DMS114 treated with DMSO at 0.1 percent for 48 hours (cell line): Measurements from ENCODE around the gene ZNF547.
A peak's percentile ranks its signal among the peaks of the same experiment; 100 is the strongest.
"Not testable (repeated sequence)": the region's sequence is repeated elsewhere in the genome, so short reads cannot be mapped to it uniquely, and the experiment has no call there.

Source experiments
- DNase-seq: peaks from one replicate; lab custom pipeline; 2025; ENCODE audit not compliant: unreplicated experiment; lab: John Stamatoyannopoulos, UW

Gene ZNF547

GRCh38 chr19:57374179-57374578 is 10.8 kb downstream of the ZNF547 start:
- no peak for DNase-seq

- not testable (repeated sequence) for DNase-seq
Observed at GRCh38 chr19:57374647-57375046, 11.3 kb downstream of the ZNF547 start.

GRCh38 chr19:57376151-57376550 is 12.8 kb downstream of the ZNF547 start:
- no peak for DNase-seq

GRCh38 chr19:57377498-57378146 is 14.3 kb downstream of the ZNF547 start:
- DNase-seq = no peak

GRCh38 chr19:57380923-57381322 is 17.6 kb downstream of the ZNF547 start:
- DNase-seq = no peak

GRCh38 chr19:57382806-57383488 is 19.6 kb downstream of the ZNF547 start:
- DNase-seq = no peak

- DNase-seq = no peak
Observed at GRCh38 chr19:57389194-57389729, 25.9 kb downstream of the ZNF547 start.

- DNase-seq = peak; percentile 99
Observed at GRCh38 chr19:57389730-57390598, 26.6 kb downstream of the ZNF547 start, which contains the start of gene ZNF548. TSS of gene ZNF548 (plus strand) at chr19:57389854. CDS start at chr19:57390100, 246 bp downstream.

GRCh38 chr19:57395710-57396109 is 32.4 kb downstream of the ZNF547 start:
- no peak for DNase-seq

GRCh38 chr19:57398868-57399267 is 35.5 kb downstream of the ZNF547 start:
- DNase-seq = no peak

GRCh38 chr19:57403737-57404563 is 40.6 kb downstream of the ZNF547 start:
- DNase-seq = no peak

- peak; percentile 15 for DNase-seq
Observed at GRCh38 chr19:57406516-57407123, 43.3 kb downstream of the ZNF547 start.

- peak; percentile 96 for DNase-seq
Observed at GRCh38 chr19:57410877-57411671, 47.7 kb downstream of the ZNF547 start, which contains the start of gene ZNF17. TSS of gene ZNF17 (plus strand) at chr19:57411161. CDS start at chr19:57413616, 2,455 bp downstream.

GRCh38 chr19:57419439-57419838 is 56.1 kb downstream of the ZNF547 start:
- no peak for DNase-seq

- no peak for DNase-seq
Observed at GRCh38 chr19:57421037-57421436, 57.7 kb downstream of the ZNF547 start.
